PFSK-1 (cell line): ENCODE data around the gene STXBP1.

ENCODE experiments used
- FOXP2 ChIP-seq: optimal IDR thresholded peaks from 2 replicates; pipeline ENCODE3; 2011; ENCODE audit warnings: borderline replicate concordance, control low read depth, inconsistent platforms; ENCODE audit not compliant: insufficient read depth; ENCODE audit errors: extremely low read length, extremely low read depth
- POLR2AphosphoS5 ChIP-seq: IDR thresholded peaks from 2 replicates; pipeline ENCODE4 v1.6.1; 2012; ENCODE audit warnings: low read depth, mild to moderate bottlenecking, control low read depth, low read length, moderate library complexity
- REST ChIP-seq, 2 experiments: IDR thresholded peaks; 2 replicates each; pipeline versions ENCODE4 v1.6.1 to v1.8.0; 2011 to 2012; ENCODE audit warnings: low read depth in 2 of 2, low read length in 2 of 2, control low read depth in 1 of 2, inconsistent platforms in 1 of 2, mild to moderate bottlenecking in 1 of 2, moderate library complexity in 1 of 2; ENCODE audit not compliant: insufficient read depth in 1 of 2
- SIN3A ChIP-seq: IDR thresholded peaks from 2 replicates; pipeline ENCODE4 v1.6.1; 2012; ENCODE audit warnings: mild to moderate bottlenecking, low read length, moderate library complexity, borderline replicate concordance; ENCODE audit not compliant: insufficient read depth
- TAF1 ChIP-seq: IDR thresholded peaks from 2 replicates; pipeline ENCODE4 v1.6.1; 2012; ENCODE audit warnings: low read length, control low read depth, borderline replicate concordance; ENCODE audit not compliant: insufficient read depth

Gene STXBP1

GRCh38 chr9:127680846-127681245 is 68.8 kb downstream of the STXBP1 start:
- TF ChIP-seq FOXP2 = no peak
- no peak for TF ChIP-seq TAF1
- no peak for TF ChIP-seq POLR2AphosphoS5
- no peak for TF ChIP-seq SIN3A
- TF ChIP-seq REST (IDR thresholded peaks at IDR 0.05; ENCODE audit: insufficient read depth in 1 of 2, low read depth in 2 of 2, low read length in 2 of 2) = no peak

DNA sequence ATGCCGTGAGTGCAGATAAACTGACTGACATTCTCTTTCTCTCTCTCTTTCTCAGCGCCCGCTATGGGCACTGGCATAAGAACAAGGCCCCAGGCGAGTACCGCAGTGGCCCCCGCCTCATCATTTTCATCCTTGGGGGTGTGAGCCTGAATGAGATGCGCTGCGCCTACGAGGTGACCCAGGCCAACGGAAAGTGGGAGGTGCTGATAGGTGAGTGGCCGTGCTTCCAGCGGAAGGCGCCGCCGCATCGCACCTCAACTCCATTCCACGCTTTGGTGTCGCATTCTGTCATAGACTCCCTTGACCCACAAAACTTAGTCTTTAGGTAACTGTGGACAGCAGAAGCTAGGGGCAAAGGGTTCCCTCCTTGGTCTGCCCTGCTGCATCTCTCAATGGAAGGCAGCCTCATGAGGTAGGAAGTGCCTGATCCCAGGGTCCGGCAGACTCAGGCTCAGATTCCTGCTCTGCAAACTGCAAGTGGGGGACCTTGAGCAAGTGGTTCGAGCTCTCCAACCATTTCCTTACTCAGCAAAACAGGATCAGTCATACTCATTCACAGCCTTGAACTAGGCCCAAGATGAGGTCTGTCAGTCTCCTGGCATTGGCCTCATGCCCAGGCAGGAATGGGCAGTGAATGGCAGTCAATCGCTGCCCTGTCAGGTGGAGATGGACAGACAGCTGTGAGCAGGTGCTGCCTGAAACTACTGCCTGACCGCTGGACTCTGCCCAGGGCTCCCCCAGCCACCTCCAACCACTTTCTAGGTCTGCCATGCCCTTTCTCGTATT is 70.5 kb downstream of the STXBP1 start:
- TF ChIP-seq REST (IDR thresholded peaks at IDR 0.05; ENCODE audit: insufficient read depth in 1 of 2, low read depth in 2 of 2, low read length in 2 of 2) = no peak
- no peak for TF ChIP-seq SIN3A
- no peak for TF ChIP-seq POLR2AphosphoS5
- TF ChIP-seq TAF1 = no peak
- no peak for TF ChIP-seq FOXP2

- TF ChIP-seq POLR2AphosphoS5 = no peak
- TF ChIP-seq REST (IDR thresholded peaks at IDR 0.05; ENCODE audit: insufficient read depth in 1 of 2, low read depth in 2 of 2, low read length in 2 of 2) = no peak
- no peak for TF ChIP-seq FOXP2
- TF ChIP-seq SIN3A = no peak
- no peak for TF ChIP-seq TAF1
Observed at GRCh38 chr9:127683723-127684122, 71.6 kb downstream of the STXBP1 start.

GRCh38 chr9:127684576-127684975 is 72.5 kb downstream of the STXBP1 start:
- TF ChIP-seq TAF1 = no peak
- no peak for TF ChIP-seq SIN3A
- TF ChIP-seq FOXP2 = no peak
- TF ChIP-seq REST (IDR thresholded peaks at IDR 0.05; ENCODE audit: insufficient read depth in 1 of 2, low read depth in 2 of 2, low read length in 2 of 2) = no peak
- TF ChIP-seq POLR2AphosphoS5 = no peak
